ENCODE data around the gene GPRC5C. TPM values are rescaled to one million over a fixed set of nuclear protein-coding genes. Genes with fewer than 3 reads are reported as not detected.

Gene GPRC5C
- total and polyA plus RNA-seq, 2 of the 13 experiments (the other 11 are each of a cell fraction or from before 2014, with no cell fraction given), result 85.6 to 300 TPM

DNA sequence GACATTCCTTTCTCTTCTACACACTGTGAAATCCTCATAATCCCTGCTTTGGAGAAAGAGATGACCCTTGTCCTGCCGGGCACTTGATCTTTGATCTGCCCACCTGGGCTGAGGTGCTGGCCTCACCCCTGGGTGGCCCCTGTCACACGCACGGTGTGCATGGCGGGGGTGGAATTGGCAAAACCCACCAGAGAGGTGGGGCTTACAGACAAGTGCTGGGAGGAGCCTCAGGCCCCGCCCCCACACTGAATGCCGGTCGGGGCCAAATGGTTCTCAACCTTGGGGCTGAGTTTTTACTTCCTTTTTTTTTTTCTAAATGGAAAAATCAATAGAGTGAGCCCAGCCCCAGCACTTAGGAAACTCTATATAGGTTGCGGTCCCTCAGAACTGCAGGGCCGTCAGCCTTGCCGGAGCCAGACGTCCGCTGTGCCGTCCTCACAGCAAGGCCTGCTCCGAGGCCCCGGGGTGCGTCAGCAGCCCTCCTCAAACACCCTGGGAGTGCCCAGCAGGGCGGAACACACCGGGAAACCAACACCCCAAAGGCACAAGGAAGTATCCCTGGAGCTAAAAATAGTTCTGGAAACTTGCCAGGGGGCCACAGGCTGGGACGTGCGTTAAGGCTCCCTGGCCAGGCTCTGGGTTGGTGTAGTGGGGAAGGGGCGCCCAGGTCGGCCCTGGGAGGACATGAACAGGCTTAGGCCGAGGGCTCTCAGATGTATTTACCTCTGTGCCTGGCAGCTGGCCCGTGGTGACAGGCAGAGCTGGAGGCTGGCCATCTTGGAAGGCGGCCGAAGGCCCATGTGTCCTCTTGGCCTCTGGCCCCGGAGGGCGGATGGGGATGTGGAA is 11.0 kb downstream of the GPRC5C start (continued):
- TF ChIP-seq ZFY (CRISPR knock-in tag; IDR thresholded peaks at IDR 0.05) (peak; percentile 95), BORCS8-MEF2B (CRISPR knock-in tag; IDR thresholded peaks at IDR 0.05) (peak; percentile 85), ZNF891 (CRISPR knock-in tag; IDR thresholded peaks at IDR 0.05) (peak; percentile 21; the same call in 1 of the 2 replicates), ZNF720 (CRISPR knock-in tag; IDR thresholded peaks at IDR 0.05) (0 out of 2 replicates have a peak, but pooled peaks have one; percentile 24), EEA1 (CRISPR knock-in tag; IDR thresholded peaks at IDR 0.05; ENCODE audit: borderline replicate concordance) (no peak; the same call in 1 of the 2 replicates), ZNF207 (IDR thresholded peaks at IDR 0.05; ENCODE audit: borderline replicate concordance) (no peak), ZNF138 (CRISPR knock-in tag; IDR thresholded peaks at IDR 0.05; ENCODE audit: low read depth) (0 out of 2 replicates have a peak, but pooled peaks have one; percentile 10), NFIC (IDR thresholded peaks at IDR 0.05; ENCODE audit: low read length) (peak; percentile 87; the same call in 1 of the 2 replicates), RXRB (CRISPR knock-in tag; IDR thresholded peaks at IDR 0.05; ENCODE audit: borderline replicate concordance) (peak; percentile 97), KLF9 (CRISPR knock-in tag; IDR thresholded peaks at IDR 0.05; ENCODE audit: low read depth) (peak; percentile 29; the same call in 1 of the 2 replicates), ISL2 (CRISPR knock-in tag; IDR thresholded peaks at IDR 0.05) (peak; percentile 92), PAF1 (CRISPR knock-in tag; IDR thresholded peaks at IDR 0.05) (no peak; the same call in none of the 2 replicates)
- TF ChIP-seq, protein P1, sequence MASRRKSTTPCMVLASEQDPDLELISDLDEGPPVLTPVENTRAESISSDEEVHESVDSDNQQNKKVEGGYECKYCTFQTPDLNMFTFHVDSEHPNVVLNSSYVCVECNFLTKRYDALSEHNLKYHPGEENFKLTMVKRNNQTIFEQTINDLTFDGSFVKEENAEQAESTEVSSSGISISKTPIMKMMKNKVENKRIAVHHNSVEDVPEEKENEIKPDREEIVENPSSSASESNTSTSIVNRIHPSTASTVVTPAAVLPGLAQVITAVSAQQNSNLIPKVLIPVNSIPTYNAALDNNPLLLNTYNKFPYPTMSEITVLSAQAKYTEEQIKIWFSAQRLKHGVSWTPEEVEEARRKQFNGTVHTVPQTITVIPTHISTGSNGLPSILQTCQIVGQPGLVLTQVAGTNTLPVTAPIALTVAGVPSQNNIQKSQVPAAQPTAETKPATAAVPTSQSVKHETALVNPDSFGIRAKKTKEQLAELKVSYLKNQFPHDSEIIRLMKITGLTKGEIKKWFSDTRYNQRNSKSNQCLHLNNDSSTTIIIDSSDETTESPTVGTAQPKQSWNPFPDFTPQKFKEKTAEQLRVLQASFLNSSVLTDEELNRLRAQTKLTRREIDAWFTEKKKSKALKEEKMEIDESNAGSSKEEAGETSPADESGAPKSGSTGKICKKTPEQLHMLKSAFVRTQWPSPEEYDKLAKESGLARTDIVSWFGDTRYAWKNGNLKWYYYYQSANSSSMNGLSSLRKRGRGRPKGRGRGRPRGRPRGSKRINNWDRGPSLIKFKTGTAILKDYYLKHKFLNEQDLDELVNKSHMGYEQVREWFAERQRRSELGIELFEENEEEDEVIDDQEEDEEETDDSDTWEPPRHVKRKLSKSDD (CRISPR knock-in tag; IDR thresholded peaks at IDR 0.05; ENCODE audit: low read depth), result peak; percentile 43; the same call in 1 of the 2 replicates
- TF ChIP-seq, protein P2, sequence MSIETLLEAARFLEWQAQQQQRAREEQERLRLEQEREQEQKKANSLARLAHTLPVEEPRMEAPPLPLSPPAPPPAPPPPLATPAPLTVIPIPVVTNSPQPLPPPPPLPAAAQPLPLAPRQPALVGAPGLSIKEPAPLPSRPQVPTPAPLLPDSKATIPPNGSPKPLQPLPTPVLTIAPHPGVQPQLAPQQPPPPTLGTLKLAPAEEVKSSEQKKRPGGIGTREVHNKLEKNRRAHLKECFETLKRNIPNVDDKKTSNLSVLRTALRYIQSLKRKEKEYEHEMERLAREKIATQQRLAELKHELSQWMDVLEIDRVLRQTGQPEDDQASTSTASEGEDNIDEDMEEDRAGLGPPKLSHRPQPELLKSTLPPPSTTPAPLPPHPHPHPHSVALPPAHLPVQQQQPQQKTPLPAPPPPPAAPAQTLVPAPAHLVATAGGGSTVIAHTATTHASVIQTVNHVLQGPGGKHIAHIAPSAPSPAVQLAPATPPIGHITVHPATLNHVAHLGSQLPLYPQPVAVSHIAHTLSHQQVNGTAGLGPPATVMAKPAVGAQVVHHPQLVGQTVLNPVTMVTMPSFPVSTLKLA (IDR thresholded peaks at IDR 0.05), result peak; percentile 29
- TF ChIP-seq, protein P3, sequence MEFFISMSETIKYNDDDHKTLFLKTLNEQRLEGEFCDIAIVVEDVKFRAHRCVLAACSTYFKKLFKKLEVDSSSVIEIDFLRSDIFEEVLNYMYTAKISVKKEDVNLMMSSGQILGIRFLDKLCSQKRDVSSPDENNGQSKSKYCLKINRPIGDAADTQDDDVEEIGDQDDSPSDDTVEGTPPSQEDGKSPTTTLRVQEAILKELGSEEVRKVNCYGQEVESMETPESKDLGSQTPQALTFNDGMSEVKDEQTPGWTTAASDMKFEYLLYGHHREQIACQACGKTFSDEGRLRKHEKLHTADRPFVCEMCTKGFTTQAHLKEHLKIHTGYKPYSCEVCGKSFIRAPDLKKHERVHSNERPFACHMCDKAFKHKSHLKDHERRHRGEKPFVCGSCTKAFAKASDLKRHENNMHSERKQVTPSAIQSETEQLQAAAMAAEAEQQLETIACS (CRISPR knock-in tag; IDR thresholded peaks at IDR 0.05), result peak; percentile 42
- TF ChIP-seq, protein P4, sequence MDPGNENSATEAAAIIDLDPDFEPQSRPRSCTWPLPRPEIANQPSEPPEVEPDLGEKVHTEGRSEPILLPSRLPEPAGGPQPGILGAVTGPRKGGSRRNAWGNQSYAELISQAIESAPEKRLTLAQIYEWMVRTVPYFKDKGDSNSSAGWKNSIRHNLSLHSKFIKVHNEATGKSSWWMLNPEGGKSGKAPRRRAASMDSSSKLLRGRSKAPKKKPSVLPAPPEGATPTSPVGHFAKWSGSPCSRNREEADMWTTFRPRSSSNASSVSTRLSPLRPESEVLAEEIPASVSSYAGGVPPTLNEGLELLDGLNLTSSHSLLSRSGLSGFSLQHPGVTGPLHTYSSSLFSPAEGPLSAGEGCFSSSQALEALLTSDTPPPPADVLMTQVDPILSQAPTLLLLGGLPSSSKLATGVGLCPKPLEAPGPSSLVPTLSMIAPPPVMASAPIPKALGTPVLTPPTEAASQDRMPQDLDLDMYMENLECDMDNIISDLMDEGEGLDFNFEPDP (CRISPR knock-in tag; conservative IDR thresholded peaks at IDR 0.05), result 0 out of 2 replicates have a peak, but pooled peaks have one; percentile 89
- TF ChIP-seq, protein P5, sequence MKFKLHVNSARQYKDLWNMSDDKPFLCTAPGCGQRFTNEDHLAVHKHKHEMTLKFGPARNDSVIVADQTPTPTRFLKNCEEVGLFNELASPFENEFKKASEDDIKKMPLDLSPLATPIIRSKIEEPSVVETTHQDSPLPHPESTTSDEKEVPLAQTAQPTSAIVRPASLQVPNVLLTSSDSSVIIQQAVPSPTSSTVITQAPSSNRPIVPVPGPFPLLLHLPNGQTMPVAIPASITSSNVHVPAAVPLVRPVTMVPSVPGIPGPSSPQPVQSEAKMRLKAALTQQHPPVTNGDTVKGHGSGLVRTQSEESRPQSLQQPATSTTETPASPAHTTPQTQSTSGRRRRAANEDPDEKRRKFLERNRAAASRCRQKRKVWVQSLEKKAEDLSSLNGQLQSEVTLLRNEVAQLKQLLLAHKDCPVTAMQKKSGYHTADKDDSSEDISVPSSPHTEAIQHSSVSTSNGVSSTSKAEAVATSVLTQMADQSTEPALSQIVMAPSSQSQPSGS (CRISPR knock-in tag; IDR thresholded peaks at IDR 0.05), result peak; percentile 84; the same call in 1 of the 2 replicates
- TF ChIP-seq, protein P6, sequence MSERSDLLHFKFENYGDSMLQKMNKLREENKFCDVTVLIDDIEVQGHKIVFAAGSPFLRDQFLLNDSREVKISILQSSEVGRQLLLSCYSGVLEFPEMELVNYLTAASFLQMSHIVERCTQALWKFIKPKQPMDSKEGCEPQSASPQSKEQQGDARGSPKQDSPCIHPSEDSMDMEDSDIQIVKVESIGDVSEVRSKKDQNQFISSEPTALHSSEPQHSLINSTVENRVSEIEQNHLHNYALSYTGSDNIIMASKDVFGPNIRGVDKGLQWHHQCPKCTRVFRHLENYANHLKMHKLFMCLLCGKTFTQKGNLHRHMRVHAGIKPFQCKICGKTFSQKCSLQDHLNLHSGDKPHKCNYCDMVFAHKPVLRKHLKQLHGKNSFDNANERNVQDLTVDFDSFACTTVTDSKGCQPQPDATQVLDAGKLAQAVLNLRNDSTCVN (CRISPR knock-in tag; IDR thresholded peaks at IDR 0.05; ENCODE audit: borderline replicate concordance), result peak; percentile 90

Measured in HepG2 (cell line).